Type B pancreatic cell (in vitro differentiated cells): ENCODE data around the gene RAD51B. TPM values are rescaled to one million over a fixed set of nuclear protein-coding genes. Genes with fewer than 3 reads are reported as not detected.

Source experiments
- DNase-seq: peaks from one replicate; pipeline ENCODE4 v3.0.0; 2021; ENCODE audit warnings: mixed read lengths; ENCODE audit not compliant: unreplicated experiment; ENCODE audit errors: extremely low spot score
- H3K27ac Mint-ChIP-seq: 2 replicates; pipeline ENCODE4 v1.8.0; 2021; ENCODE audit warnings: mild to moderate bottlenecking, mixed read lengths
- H3K27me3 Mint-ChIP-seq: 2 replicates; pipeline ENCODE4 v1.8.0; 2021; ENCODE audit warnings: mixed read lengths
- H3K36me3 Mint-ChIP-seq: 2 replicates; pipeline ENCODE4 v1.8.0; 2021; ENCODE audit warnings: mixed read lengths
- H3K4me1 Mint-ChIP-seq: one replicate; pipeline ENCODE4 v1.8.0; 2021; ENCODE audit warnings: mixed read lengths; ENCODE audit not compliant: unreplicated experiment
- H3K4me3 Mint-ChIP-seq: 2 replicates; pipeline ENCODE4 v1.8.0; 2021; ENCODE audit warnings: mild to moderate bottlenecking, mixed read lengths
- H3K9me3 Mint-ChIP-seq: 2 replicates; pipeline ENCODE4 v1.8.0; 2021; ENCODE audit warnings: mixed read lengths
- CTCF ChIP-seq: fragments of 200-600 bp; sonication (generic); conservative IDR thresholded peaks from 2 replicates; pipeline ENCODE4 v1.5.0; 2021; ENCODE audit warnings: antibody characterized with exemption, mild to moderate bottlenecking
- total RNA-seq: library from RNA; stranded (reverse); gene quantifications from 2 replicates; pipeline ENCODE4 v1.2.1, GENCODE V29; 2021; ENCODE audit warnings: low replicate concordance

RAD51B gene
- total RNA-seq, 1 donor from 2014 or later, result 27.3 TPM

DNA sequence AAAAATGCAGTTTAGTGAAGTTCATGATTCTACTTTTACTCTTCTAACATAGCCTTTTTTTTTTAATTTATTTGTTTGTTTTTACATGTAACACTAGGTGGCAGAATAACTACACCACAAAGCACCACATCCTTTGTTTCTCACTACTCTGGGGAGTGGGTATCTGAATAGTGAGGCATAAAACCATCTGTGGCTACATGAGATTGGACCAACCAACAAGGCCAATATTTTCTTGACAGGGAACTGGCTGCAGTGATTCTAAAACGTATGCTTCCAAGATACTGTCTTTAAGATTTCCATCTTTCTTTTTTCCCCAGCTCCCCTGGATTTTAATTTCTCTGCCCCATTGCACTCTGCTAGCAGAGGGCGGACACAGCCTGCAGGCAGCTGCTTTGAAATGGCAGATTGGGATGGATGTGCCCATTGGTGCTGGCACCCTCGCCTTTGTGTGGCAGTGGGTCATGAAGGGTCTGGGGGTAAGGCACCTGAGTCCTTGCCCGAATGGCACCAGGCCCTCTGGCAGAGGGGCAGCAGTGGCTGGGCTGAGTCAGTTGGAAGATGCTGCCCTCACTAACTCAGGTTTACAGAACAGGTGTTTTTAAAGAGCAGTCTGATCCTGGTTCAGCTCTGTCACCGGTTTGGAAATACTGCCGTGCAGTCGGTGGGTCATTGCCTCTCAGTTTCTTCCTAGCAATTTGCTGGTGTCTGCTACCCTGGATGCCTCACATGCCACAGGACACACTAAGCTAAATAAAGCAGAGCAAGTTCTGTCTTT is 429.1 kb downstream of the RAD51B start:
- Mint-ChIP-seq H3K27ac (peak overlapping the region; percentile 87), H3K27me3 (no peaks in the 10 kb centered on the region), H3K36me3 (no peaks in the 10 kb centered on the region), H3K9me3 (no peaks in the 10 kb centered on the region), H3K4me1 (peaks cover 79% of the 10 kb centered on the region), H3K4me3 (peak overlapping the region; percentile 33)
- peak; percentile 83 for TF ChIP-seq CTCF
- no peak for DNase-seq

- DNase-seq, result no peak
- Mint-ChIP-seq H3K27ac (peak overlapping the region; percentile 87), H3K27me3 (no peaks in the 10 kb centered on the region), H3K4me1 (peaks cover 76% of the 10 kb centered on the region), H3K9me3 (no peaks in the 10 kb centered on the region), H3K4me3 (peak overlapping the region; percentile 61), H3K36me3 (no peaks in the 10 kb centered on the region)
- no peak for TF ChIP-seq CTCF
Measured at GRCh38 chr14:68249661-68250451, 430.3 kb downstream of the RAD51B start.

GRCh38 chr14:68250927-68251768 is 431.6 kb downstream of the RAD51B start:
- H3K27me3 Mint-ChIP-seq, result no peaks in the 10 kb centered on the region
- no peak for DNase-seq
- peaks cover 77% of the 10 kb centered on the region for H3K4me1 Mint-ChIP-seq
- H3K36me3 Mint-ChIP-seq, result peaks cover 3% of the 10 kb centered on the region
- TF ChIP-seq CTCF, result no peak
- H3K9me3 Mint-ChIP-seq, result peaks cover 3% of the 10 kb centered on the region
- peak overlapping the region; percentile 33 for H3K4me3 Mint-ChIP-seq
- H3K27ac Mint-ChIP-seq, result peak overlapping the region; percentile 87

- no peaks in the 10 kb centered on the region for H3K27me3 Mint-ChIP-seq
- H3K27ac Mint-ChIP-seq, result peak overlapping the region; percentile 87
- peaks cover 3% of the 10 kb centered on the region for H3K9me3 Mint-ChIP-seq
- no peak for DNase-seq
- no peak for TF ChIP-seq CTCF
- H3K4me1 Mint-ChIP-seq, result peaks cover 77% of the 10 kb centered on the region
- H3K36me3 Mint-ChIP-seq, result peaks cover 3% of the 10 kb centered on the region
- H3K4me3 Mint-ChIP-seq, result peak overlapping the region; percentile 32
Measured at GRCh38 chr14:68251769-68252100, 432.2 kb downstream of the RAD51B start.

GRCh38 chr14:68253160-68253780 is 433.7 kb downstream of the RAD51B start:
- no peak for DNase-seq
- Mint-ChIP-seq H3K4me1 (peaks cover 66% of the 10 kb centered on the region), H3K36me3 (peaks cover 3% of the 10 kb centered on the region), H3K27ac (peak overlapping the region; percentile 87), H3K4me3 (no peak overlapping the region), H3K27me3 (no peaks in the 10 kb centered on the region), H3K9me3 (peaks cover 3% of the 10 kb centered on the region)
- TF ChIP-seq CTCF, result no peak
